Head of caudate nucleus (tissue), 42 donors: Measurements from ENCODE around the gene C1QBP.
"Not testable (repeated sequence)": the region's sequence is repeated elsewhere in the genome, so short reads cannot be mapped to it uniquely, and the experiment has no call there.

Experiments used
- DNase-seq, 42 donors: peaks; one replicate each; pipeline versions ENCODE4 v3.0.0 to v3.0.0-alpha.2; 2020 to 2021; ENCODE audit warnings: mixed read lengths in 7 of 42
- intact Hi-C: fragments of 100-400 bp; cut with DNase I; formaldehyde crosslinking; loops from one replicate; pipeline ENCODE4 v1.15.0; 2022

Gene C1QBP

DNA sequence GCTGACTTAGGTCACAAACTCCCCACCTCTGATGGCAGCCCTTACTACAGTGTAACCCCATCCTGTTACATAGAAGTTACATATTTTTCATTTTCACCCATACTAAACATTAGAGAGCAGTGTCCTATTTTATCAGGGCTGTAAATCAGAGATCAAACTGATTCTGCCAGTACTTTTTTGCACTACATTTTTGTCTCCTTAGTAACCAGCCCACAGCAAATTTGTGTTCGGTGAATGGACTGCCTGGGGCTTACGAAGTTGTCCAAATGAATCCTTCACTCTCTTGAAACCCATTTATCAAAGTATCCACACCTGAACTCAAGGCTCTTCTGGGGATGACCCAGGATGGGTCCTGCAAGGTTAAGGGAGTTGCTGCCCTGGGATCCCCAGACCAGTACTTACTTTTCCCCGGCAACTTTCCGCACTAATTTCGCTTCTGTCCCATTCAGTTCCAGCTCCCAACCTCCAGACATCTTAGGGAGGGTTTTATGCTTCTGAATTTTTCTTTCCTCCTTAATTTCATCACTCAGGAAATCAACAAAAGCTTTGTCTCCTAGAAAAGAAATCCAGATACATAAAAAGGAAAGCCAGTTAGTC lies 1.1 kb downstream of the C1QBP start:
- no peak for DNase-seq
- intact Hi-C loops: loop anchor here (2.0 kb wide), 1 partner anchor 31 kb away; the partner anchor contains the start of gene DHX33

DNA sequence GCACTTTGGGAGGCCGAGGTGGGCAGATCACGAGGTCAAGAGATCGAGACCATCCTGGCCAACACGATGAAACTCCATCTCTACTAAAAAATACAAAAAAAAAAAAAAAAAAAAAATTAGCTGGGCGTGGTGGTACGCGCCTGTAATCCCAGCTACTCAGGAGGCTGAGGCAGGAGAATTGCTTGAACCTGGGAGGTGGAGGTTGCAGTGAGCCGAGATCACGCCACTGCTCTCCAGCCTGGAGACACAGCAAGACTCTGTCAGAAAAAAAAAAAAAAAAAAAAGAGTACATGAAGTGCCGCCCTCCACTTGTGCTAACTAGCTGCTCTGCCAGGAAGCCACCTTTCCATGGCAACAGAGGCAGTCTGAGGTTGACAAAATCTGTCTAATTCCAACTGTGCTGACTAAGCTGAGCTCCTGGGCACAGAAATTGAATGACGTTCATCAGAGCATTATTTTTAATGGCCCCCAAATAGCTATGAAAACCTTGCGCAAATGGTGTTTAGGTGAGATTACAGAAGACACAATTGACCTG lies 3.1 kb downstream of the C1QBP start:
- intact Hi-C loops: not testable (repeated sequence)

DNA sequence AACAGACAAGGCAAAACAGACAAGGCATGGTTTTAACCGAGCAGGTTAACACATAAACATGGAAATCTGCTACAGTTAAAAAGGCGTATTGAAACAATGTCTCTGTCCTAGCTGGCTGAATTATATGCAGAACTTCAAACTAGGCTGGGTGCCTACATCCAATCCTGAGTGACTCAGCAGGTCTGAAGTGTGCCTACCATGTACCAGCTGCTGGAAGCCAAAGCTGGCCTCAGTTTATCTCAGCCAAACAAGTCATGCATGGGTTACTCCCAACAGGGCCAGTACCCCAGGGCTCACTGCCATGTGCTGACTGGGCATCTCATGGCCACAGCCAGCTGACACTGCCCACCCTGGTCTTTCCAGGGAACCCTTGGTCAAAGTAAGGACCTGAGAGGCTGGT lies 4.0 kb downstream of the C1QBP start:
- intact Hi-C loops: no loop called here
- no peak for DNase-seq

More for the DNA sequence above, 3.1 kb downstream of the C1QBP start:
- DNase-seq: peak in 35 of 42 donors; percentile 11 to 88 (median 55)

DNA sequence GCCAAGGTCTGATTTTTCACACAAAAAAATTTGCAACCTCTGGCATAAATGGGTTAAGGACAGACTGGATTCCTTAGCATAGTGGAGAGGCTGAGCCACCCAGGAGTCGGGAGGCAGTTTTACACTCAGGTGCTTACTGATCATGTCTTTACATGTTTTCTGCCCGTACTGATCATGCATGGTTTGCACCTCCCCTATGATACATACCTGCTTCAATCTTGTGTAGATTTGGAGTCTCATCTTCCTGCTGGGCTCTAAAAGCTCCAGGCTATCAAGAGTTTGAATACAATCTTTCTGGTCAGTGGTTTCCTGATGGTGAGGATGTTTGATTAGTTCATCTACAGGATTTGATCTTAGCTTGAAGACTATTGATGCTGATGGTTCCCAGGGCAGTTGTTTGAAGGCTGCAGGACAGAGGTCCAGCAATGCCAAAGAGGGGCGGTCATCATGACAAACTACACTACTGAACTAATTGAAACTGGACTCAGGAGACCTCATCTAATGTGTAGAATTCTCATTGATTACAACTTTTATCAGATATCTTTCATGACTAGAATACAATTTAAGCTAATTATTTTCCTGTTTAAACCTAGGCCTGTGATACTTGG lies 6.9 kb downstream of the C1QBP start:
- intact Hi-C loops: no loop called here
- DNase-seq: no peak

DNA sequence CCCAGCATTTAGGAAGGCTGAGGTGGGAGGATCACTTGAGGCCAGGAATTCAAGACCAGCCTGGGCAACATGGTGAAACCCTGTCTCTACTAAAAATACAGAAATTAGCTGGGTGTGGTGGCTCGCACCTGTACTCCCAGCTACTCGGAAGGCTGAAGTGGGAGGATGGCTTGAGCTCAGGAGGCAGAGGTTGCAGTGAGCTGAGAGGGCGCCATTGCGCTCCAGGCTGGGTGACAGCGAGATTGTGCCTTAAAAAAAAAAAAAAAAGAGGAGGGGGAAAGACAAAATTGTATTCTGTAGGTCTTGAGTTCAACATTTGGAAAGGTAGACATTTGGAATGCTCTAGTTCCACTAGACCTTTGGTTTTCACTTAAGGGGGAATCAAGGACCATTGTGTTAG lies 7.7 kb downstream of the C1QBP start:
- DNase-seq, intact Hi-C loops: not testable (repeated sequence)

DNA sequence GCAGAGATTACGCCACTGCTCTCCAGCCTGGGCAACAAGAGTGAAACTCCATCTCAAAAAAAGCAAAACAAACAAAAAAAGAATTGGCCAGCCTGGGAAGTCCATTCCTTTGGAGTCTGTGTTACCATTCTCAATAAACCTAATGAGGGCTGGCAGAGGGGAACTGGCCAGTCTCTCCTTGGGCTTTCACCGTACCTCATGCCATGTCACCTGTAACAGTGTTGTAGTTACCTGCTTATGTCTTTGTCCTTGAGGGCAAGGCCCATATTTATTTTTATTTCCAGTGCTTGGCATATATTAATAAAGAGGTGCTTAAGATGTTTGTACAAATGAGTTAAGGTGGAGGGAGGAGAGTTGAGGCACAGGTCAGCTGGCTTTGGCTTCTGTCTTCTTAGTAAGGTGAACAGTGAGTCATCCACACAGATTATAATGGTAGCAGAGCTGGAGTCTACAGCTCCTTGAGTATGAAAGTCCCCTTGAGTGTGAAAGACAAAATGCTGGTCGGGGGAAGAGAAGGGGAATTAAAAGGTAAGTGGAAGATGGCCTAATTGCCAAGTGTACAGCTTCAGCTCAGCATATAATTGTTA lies 8.4 kb downstream of the C1QBP start:
- intact Hi-C loops: no loop called here
- DNase-seq: no peak

DNA sequence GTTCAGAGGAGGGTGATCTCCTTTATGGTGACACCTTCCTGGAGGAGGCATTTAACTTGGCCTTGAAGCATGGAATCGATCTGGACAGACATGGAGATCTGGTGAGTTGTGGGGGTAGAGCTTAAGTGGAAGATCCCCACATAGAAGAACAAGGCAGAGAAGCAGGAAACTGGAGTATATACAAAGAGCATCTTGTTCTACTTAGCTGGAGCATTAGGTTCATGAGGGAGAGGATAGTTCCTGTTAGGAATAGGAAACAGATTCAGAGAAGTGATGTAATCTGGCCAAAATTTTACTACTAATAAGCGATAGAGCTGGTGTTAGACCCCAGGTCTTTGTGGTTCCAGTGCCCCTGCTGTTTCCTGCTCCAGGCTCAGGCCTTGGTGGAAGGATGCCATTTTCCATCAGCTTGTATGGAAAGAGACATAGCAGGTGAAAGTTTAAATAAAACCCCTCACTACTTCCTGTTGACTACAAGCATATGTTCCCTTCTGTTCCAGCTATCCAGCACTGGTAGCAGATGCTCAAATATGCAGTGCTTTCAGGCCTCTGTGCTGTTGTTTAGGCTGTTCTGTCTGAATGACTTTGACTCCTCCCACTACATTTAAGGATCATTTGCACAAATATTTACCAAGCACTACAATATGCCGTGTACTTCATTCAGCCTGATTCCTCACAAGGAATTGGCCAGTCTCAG lies 9.6 kb downstream of the C1QBP start:
- intact Hi-C loops: no loop called here
- DNase-seq: no peak

DNA sequence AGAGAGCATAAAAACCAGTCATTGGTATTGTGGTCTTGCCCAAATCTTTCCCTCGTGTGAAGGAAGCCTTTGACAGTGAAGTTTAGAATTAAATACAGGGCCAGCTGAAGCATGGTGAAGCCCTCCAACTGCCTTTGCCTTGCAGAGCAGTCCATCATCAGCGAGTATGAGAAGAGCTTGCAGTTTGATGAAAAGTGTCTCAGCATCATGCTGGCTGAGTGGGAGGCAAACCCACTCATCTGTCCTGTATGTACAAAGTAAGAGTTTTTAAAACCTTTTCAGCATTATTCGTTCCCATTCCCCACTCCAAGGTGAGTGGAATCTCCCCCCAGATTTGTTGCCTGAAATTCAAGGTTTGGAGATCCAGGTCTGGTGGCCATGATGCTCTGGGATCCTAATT lies 13.1 kb downstream of the C1QBP start:
- DNase-seq: peak in 10 of 42 donors; percentile 18 to 60 (median 44)
- intact Hi-C loops: no loop called here

DNA sequence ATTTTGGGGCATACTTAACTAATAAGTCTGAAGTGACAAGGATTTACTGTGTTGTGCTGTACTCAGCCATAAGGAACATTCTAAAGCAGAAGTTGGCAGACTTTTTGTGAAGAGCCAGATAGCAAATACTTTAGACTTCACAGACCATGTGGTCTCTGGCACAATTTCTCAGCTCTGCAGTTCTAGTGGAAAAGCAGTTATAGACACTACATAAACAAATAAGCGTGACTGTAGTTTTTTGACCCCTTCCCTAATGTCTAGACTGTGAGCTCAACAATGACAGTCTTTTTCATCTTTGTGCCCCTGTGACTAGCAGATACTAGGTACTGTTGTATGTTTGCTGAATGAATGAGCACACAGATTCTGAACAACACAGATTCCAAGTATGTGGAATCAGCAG lies 14.0 kb downstream of the C1QBP start:
- intact Hi-C loops: no loop called here
- DNase-seq: no peak

DNA sequence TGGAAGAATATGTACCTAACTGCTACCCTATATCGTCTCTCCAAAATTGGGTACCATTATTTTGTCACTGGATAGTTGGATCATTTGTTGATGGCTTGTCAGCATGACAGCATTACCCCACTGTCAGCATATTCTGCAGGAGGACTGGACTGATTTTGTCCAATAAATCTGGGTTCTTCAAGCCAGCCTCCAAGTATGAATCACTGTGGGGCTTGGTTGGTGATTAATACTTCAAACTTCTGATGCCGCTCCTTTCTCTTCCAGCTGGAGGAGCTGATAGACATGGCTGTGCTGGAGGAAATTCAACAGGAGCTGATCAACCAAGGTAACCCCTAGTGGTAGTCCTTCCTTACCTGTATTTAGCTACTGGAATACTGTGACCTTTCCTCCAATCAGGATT lies 16.4 kb downstream of the C1QBP start:
- DNase-seq: no peak
- intact Hi-C loops: no loop called here

DNA sequence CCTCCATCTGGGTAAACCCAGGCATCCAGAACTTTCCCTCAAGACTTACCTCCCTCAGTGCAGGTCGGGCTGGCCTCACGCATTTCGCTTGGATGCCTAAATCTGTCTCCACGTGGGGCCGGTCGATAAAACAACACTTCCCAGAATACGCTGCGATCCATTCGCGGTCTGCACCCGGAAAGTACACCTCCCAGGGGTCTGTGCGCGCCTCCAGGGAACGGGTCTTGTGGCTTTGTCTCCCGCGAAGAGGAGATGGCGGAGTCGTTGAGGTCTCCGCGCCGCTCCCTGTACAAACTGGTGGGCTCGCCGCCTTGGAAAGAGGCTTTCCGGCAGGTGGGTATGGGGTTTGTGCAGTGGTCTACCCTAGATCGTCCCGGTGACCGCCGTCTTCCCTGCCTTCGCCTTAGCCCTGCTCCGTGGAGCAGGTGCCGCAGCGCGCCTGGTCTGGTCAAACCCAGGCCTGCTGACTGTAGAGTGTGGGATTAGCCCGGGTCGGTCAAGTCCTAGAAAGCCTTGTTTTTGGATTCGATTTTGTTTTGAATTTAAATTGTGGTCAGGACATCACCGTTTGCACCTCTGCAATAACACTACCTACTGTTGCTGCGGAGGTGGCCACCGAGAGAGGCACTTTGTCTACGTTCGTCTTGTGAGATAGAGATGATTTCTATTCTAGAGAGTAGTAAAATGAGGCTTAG lies 18.8 kb downstream of the C1QBP start, which contains the start of gene RPAIN:
RPAIN (plus strand) TSS at position 224 of the 695 bp plus-strand sequence; CDS start at position 253, 29 bp downstream.
- peak; percentile 89 to 97 (median 93) for DNase-seq
- intact Hi-C loops: no loop called here

DNA sequence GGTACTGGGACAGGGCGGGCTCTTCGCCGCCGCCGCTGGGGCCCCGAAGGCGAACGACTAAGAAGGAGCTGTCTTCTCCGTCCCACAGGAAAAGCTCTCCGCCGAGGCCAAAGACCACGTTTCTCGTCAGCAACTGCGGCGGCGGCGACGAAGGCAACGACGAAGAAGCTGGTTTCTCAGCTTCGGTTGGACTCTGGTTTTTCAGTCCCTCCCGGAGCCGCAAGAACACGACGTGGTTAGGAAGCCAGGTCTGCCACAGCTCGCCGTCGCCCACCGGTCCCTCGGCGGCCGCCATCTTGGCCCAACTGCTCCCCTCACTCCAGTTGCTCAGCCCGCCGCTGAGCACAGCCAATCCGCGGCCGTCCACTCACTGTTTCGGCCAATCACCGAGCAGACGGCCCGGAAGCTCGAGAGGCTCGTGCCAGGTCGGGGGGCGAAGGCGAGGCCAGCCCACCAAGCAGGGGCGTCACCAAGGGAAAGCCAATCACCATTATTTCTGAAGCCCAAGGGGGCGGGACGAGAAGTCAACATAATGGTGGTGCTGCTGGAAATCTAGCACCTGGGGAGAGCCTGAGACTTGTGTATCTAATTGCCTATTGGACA lies 19.5 kb downstream of the C1QBP start, which contains the start of gene NUP88:
NUP88 (minus strand) TSS at position 307 of the 603 bp plus-strand sequence; CDS start at position 295, 12 bp downstream.
- intact Hi-C loops: no loop called here
- DNase-seq: peak; percentile 95 to 99 (median 98)

DNA sequence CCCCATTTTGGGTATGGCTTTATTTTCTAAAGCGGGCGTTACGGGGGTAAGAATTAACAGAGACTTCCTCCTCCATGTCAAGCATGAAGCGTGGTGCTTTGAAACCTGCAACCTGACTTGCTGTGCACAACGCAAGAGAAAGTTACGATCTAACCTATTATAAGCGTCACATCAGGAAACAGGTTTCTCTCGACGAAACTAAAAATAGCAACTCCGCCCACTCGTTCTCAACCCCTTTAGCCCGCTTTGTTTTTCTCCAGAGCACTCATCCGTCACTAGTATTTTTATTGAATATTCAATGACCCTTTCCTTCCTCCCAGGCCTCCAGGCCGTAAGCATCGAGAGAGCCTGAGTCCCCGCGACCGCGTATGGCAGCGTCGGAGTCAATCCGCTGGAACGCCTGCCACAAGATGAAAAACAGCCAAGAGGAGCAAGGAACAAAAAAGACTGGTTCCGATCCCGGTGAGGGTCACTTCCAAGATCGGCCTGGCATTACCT lies 20.0 kb downstream of the C1QBP start:
- DNase-seq: peak in 23 of 42 donors; percentile 14 to 68 (median 32)
- intact Hi-C loops: no loop called here

DNA sequence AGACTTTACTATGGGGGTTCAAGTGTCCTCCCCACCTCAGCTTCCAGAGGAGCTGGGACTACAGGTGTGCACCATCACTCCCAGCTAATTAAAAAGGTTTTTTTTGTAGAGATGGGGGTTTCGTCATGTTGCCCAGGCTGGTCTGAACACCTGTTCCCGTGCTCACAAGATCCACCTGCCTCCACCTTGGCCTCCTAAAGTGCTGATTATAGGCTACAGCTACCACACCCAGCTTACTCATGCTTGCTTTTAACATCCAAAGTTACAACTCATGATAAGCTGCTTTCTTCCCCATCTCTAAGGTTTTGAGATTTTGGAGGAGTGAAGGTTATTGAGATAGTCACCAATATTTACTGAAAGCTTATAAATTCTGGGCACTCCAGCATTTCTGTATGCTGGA lies 22.1 kb downstream of the C1QBP start:
- DNase-seq: no peak
- intact Hi-C loops: no loop called here

DNA sequence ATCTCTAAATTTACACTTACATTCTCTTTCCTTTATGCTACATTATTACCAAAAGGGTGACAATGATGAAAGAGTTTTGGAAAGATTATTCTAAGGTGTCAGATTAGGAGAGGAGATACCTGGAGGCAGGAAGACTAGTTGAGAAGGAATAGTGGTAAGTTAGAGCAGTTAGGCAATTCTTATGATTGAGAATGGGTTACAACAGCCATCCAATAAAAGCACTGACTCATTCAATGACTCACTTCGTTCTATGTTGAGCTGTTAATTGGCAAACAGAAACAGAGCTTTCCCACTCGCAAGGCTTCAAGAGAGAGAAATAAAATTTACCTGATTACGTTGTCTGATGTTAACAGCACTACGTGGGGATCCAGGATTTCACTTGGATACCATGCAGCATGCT lies 25.3 kb downstream of the C1QBP start:
- peak in 8 of 42 donors; percentile 10 to 64 (median 35) for DNase-seq
- intact Hi-C loops: no loop called here

DNA sequence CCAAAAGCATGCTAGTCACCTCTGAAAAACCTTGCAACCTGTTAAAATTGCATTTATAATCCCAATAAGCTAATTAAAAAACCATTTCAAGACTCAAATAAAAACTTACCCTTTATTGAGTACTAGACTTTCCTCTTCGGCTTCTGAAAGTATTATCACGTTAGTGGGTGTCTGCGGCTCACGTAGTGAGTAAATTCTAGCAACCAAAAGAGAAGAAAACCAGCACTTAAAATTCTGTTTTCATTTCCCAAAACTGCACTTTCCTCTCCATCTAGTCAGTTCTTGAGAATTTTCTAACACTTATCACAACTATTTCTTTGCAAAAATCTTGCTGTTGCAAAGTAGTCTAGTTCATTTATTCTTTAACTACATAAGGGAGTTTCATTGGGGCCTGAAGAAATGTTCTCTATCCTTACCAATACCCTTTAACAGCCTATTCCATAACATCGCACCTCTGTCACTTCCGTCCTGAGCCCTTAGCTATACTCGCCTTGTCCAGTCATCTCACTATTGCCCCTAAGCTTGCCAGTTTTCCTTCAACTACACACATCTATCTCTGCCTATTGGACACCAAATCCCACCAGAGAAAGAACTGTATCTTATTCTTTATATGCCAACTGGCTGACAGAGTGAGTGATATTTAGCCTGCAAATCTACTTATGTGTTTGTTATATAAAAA lies 28.2 kb downstream of the C1QBP start:
- DNase-seq: no peak
- intact Hi-C loops: no loop called here

DNA sequence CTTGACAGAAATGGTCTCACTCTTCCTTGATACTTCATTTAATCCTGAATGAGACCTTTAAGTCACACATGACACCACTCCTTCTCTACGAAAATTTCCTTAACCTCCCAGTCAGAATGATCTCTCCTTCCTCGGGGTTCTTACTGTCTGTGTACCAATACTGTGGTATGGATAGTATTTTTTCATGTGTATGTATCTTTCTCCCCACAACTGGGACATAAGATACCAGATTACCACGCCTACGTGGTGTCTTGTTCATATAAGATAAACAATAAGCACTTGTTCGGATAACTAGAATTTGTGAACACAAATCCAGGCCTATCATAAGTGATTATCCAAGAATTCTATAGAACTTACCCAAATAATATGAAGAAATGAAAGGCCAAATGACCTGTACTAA lies 30.8 kb downstream of the C1QBP start:
- intact Hi-C loops: no loop called here
- no peak for DNase-seq

DNA sequence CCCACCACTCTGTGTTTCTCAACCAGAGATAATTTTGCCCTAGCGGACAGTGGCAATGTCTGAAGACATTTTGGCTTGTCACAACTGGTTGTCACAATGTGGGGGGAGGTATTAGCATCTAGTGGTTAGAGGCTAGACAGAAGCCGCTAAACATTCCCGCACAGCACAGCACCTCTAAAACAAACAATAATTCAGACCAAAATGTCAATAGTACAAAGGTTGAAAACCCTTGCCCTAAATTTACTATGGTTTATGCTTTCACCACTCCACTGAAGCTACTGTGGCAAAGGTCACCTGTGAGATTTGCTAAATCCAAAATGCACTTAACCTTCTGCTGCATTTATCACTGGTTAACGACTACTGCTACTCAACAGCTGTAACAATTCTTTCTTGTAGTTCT lies 33.6 kb downstream of the C1QBP start:
- DNase-seq: no peak
- intact Hi-C loops: no loop called here
